Tibial nerve (tissue), 4 donors: Measurements from ENCODE around the gene BPIFB1. TPM values are rescaled to one million over a fixed set of nuclear protein-coding genes. Genes with fewer than 3 reads are reported as not detected.

Source experiments
- DNase-seq, 2 donors: peaks; one replicate each; pipeline ENCODE4 v3.0.0-alpha.2; 2019; ENCODE audit warnings: low spot score in 2 of 2
- H3K27ac ChIP-seq, 4 donors: fragments of 200-600 bp; sonication (generic) in 3 of 4; one replicate each; pipeline ENCODE4 v1.5.1; 2017 to 2019; ENCODE audit warnings: mild to moderate bottlenecking in 1 of 4
- H3K27me3 ChIP-seq, 2 donors: fragments of 200-600 bp; sonication (generic) in 1 of 2; one replicate each; pipeline versions ENCODE4 v1.5.1 to v1.6.0; 2017 to 2019
- H3K36me3 ChIP-seq, 3 donors: fragments of 200-600 bp; sonication (generic); one replicate each; pipeline ENCODE4 v1.5.1; 2018 to 2019
- H3K4me1 ChIP-seq, 4 donors: fragments of 200-600 bp; sonication (generic) in 3 of 4; one replicate each; pipeline ENCODE4 v1.5.1; 2017 to 2019
- H3K4me3 ChIP-seq, 4 donors: fragments of 200-600 bp; sonication (generic) in 3 of 4; one replicate each; pipeline ENCODE4 v1.5.1; 2017 to 2019; ENCODE audit warnings: mild to moderate bottlenecking in 1 of 4, moderate library complexity in 1 of 4
- H3K9me3 ChIP-seq, 4 donors: fragments of 200-600 bp; sonication (generic) in 3 of 4; one replicate each; pipeline ENCODE4 v1.5.1; 2017 to 2019
- EP300 ChIP-seq, 2 donors: sonication (generic); formaldehyde crosslinking; IDR thresholded peaks; one replicate each; pipeline ENCODE4 v1.6.1; 2017; ENCODE audit warnings: antibody characterized with exemption in 2 of 2, mild to moderate bottlenecking in 1 of 2
- POLR2A ChIP-seq, 2 donors: fragments of 450-650 bp; IDR thresholded peaks; one replicate each; pipeline ENCODE4 v1.6.1; 2017; ENCODE audit warnings: antibody characterized with exemption in 2 of 2, mild to moderate bottlenecking in 2 of 2, moderate library complexity in 2 of 2
- WGBS, 2 donors: methylation state at CpG; one replicate each; pipeline ENCODE4 v1.1.5; 2018; 5-methylcytosine and 5-hydroxymethylcytosine counted together
- total RNA-seq, 4 donors: library from RNA; depleted of rRNA; stranded (reverse); fragments of >200 nt; gene quantifications; one replicate each; pipeline ENCODE4 v1.1.0, GENCODE V29; 2016
- TF ChIP-seq, protein P1 (sequence below), 5 experiments: fragments of 200-600 bp in 3 of 5; fragments of 450-650 bp in 2 of 5; sonication (generic) in 3 of 5; IDR thresholded peaks; one replicate each; pipeline ENCODE4 v1.5.1; 2016 to 2019; ENCODE audit warnings: antibody characterized with exemption in 5 of 5, mild to moderate bottlenecking in 3 of 5, moderate library complexity in 2 of 5

BPIFB1 gene
- total RNA-seq, 4 donors from 2014 or later, result not detected

DNA sequence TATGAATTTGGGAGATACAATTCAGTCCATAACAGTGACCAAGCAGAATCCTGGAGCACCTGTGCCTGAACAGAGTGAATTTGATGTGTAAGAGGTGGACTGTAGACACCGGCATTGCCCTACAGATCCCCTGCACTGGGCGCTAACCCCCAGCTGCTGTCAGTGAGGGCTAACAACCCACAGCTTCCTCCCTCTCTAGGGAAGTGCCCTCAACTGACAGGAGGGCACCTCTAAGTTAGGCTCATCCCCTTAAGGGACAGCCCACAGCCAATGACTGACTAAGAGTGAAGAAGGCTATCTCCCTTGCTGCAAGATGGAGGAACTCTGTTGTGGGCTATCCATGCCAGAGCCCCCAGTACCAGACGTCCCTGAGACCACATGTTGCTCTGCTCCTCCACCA is 15.3 kb upstream of the BPIFB1 start:
- Histone ChIP-seq H3K27me3 (peaks cover 0 to 6% of the 10 kb centered on the region in 2 donors), H3K27ac (no peak overlapping the region), H3K9me3 (no peaks in the 10 kb centered on the region), H3K36me3 (no peaks in the 10 kb centered on the region), H3K4me1 (peaks cover 0 to 8% (median 1%) of the 10 kb centered on the region in 4 donors), H3K4me3 (no peak overlapping the region)
- no peak for TF ChIP-seq POLR2A (IDR thresholded peaks at IDR 0.05)
- WGBS, 2 donors, result 72 to 81% methylated on average over 3 of the region's 3 CpGs
- DNase-seq, result no peak

DNA sequence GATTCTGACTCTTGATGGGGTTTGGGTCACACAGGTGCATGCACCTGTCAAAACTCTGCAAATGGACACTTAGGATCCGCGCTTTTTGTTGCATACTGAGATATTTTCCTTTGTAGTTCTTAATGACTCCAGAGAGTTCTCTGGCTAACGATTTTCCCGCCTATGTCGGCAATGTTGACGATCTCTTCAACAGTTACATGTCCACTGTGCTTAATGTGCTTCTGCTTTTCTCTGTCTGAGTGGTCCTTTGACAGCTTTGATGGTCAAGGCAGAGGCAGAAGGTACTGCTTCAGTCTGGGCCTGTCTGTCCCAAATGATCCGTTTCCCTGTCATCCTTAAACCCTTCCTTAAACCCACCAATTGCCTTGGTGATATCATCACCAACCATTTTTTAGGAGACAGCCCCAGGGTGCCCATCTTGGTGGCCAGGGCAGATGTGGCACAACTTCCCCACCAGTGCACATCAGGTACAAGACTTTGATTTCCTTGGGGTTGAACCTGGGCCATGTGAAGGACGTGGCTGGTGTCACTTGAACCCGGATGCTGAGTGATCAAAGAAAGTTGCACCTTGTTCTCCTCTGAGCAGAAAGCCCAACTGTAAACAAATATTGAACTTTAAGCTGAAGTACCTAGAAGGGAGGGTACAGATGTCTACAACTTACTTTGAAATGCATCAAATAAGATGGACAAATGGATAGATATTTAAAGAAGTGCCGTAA is 10.7 kb upstream of the BPIFB1 start:
- no peaks in the 10 kb centered on the region for H3K36me3 ChIP-seq
- no peak for TF ChIP-seq EP300 (IDR thresholded peaks at IDR 0.05)
- no peak for TF ChIP-seq POLR2A (IDR thresholded peaks at IDR 0.05)
- TF ChIP-seq, protein P1, sequence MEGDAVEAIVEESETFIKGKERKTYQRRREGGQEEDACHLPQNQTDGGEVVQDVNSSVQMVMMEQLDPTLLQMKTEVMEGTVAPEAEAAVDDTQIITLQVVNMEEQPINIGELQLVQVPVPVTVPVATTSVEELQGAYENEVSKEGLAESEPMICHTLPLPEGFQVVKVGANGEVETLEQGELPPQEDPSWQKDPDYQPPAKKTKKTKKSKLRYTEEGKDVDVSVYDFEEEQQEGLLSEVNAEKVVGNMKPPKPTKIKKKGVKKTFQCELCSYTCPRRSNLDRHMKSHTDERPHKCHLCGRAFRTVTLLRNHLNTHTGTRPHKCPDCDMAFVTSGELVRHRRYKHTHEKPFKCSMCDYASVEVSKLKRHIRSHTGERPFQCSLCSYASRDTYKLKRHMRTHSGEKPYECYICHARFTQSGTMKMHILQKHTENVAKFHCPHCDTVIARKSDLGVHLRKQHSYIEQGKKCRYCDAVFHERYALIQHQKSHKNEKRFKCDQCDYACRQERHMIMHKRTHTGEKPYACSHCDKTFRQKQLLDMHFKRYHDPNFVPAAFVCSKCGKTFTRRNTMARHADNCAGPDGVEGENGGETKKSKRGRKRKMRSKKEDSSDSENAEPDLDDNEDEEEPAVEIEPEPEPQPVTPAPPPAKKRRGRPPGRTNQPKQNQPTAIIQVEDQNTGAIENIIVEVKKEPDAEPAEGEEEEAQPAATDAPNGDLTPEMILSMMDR (IDR thresholded peaks at IDR 0.05), result no peak
- WGBS, 2 donors, result 85 to 88% methylated on average over 10 of the region's 10 CpGs

DNA sequence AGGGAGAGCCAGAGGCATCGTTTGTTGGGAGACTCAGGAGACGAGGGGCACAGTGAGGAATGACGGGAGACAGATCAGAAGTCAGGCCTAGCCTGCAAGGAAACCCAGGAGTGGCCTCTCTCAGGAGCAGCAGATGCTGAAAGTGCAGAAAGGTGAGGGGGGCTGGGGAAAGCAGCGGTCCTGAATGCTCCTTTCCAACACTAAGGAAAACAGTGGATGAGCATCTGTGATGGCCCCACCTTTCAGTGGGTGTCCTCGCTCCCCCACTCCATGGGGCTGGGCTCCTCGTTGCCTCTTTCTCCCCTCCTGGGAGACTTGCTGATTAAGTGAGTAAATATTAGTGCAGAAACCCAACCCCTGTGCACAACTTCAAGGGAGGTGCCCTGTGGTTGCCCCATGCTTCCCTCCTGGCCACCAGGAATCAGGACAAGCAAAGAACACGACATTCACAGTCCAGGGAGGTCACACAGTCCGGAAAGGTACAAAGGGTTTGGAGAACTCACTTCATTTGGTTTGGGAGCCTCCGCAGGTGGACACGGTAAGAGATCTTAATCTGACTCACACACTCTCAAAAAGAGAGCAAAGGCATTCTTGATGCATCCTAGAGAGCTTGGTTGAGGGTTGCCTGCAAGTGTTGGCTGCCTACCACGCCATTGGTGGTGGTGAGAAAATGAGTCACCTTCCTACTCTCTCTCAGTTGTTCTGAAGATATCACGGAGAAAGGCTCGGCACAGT is 9.7 kb upstream of the BPIFB1 start:
- WGBS, 2 donors, result 71 to 72% methylated on average over 13 of the region's 13 CpGs
- Histone ChIP-seq H3K4me3 (no peak overlapping the region), H3K36me3 (no peaks in the 10 kb centered on the region), H3K4me1 (peaks cover 0 to 9% (median 0%) of the 10 kb centered on the region in 4 donors), H3K9me3 (no peaks in the 10 kb centered on the region), H3K27me3 (peaks cover 0 to under 1% of the 10 kb centered on the region in 2 donors), H3K27ac (no peak overlapping the region)
- DNase-seq, result no peak
- TF ChIP-seq POLR2A (IDR thresholded peaks at IDR 0.05) (no peak), EP300 (IDR thresholded peaks at IDR 0.05) (no peak)
- TF ChIP-seq, protein P1 (IDR thresholded peaks at IDR 0.05), result no peak

More for the DNA sequence above, 10.7 kb upstream of the BPIFB1 start:
- Histone ChIP-seq H3K4me1 (no peaks in the 10 kb centered on the region), H3K4me3 (no peak overlapping the region), H3K27ac (no peak overlapping the region), H3K9me3 (no peaks in the 10 kb centered on the region), H3K27me3 (peaks cover 0 to 6% of the 10 kb centered on the region in 2 donors)
- no peak for DNase-seq

DNA sequence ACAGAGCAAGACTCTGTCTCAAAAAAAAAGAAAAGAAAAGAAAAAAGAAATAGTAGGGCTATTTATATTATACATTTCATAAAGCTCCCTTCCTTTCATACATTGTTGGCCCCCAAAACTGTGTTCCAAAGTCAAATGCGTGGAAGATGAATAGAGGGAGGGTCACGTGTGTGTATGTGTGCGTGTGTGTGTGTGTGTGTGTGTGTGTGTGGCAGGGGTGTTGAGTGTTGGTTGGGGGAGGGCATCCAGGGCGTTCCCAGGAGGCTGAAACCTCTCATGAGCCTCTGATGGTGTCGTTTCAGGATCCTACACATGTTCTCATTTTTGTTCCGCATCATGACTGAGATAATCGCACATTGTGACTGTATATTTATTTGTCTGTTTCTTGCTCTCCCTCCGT is 7.8 kb upstream of the BPIFB1 start:
- WGBS, 2 donors, result 51 to 58% methylated on average over 8 of the region's 8 CpGs
- Histone ChIP-seq H3K36me3 (no peaks in the 10 kb centered on the region), H3K27ac (no peak overlapping the region), H3K4me3 (no peak overlapping the region), H3K4me1 (peaks cover 0 to 9% (median 0%) of the 10 kb centered on the region in 4 donors), H3K9me3 (no peaks in the 10 kb centered on the region), H3K27me3 (no peaks in the 10 kb centered on the region)
- TF ChIP-seq POLR2A (IDR thresholded peaks at IDR 0.05), result no peak
- TF ChIP-seq, protein P1 (IDR thresholded peaks at IDR 0.05), result no peak
- no peak for TF ChIP-seq EP300 (IDR thresholded peaks at IDR 0.05)
- no peak for DNase-seq

DNA sequence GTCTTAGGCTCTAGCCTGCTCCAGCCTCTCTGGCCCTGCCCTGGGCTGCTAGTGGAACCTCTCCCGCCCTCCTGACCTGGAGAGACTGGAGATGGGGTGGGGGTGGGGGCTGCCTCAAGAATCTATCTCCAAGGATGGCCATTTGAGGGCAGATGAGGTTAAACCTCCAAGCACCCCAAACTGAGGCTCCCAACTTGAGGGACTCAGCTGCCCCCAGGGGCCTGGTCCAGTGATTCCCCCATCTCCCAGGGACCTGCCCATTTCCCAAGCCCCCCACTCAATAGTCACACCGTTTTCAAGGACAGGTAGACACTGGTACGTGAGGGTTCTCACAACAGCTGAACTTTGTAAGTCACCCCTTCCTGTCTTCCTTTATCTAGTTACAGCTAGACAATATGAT is 7.1 kb upstream of the BPIFB1 start:
- Histone ChIP-seq H3K4me3 (no peak overlapping the region), H3K9me3 (no peaks in the 10 kb centered on the region), H3K36me3 (no peaks in the 10 kb centered on the region), H3K27ac (no peak overlapping the region), H3K4me1 (peaks cover 0 to 9% (median 0%) of the 10 kb centered on the region in 4 donors), H3K27me3 (no peaks in the 10 kb centered on the region)
- no peak for TF ChIP-seq EP300 (IDR thresholded peaks at IDR 0.05)
- TF ChIP-seq, protein P1 (IDR thresholded peaks at IDR 0.05), result no peak
- no peak for TF ChIP-seq POLR2A (IDR thresholded peaks at IDR 0.05)
- no peak for DNase-seq
- WGBS, 2 donors, result 64% methylated on average over 3 of the region's 3 CpGs
